T-helper 1 cell treated with Interleukin-12 subunit alpha and Interleukin-12 subunit beta and Interleukin-4 antibody, amounts not matched to agents 30 μg/mL and 1 μg/mL, for 36 hours (primary cell): ENCODE results near the gene PRKCD.
A peak's percentile ranks its signal among the peaks of the same experiment; 100 is the strongest.

Experiments used
- H3K27ac Mint-ChIP-seq: one replicate; pipeline ENCODE4 v1.8.0; 2021; ENCODE audit warnings: mild to moderate bottlenecking, mixed read lengths
- H3K27me3 Mint-ChIP-seq: one replicate; pipeline ENCODE4 v1.8.0; 2021; ENCODE audit warnings: low read depth, mixed read lengths
- H3K36me3 Mint-ChIP-seq: one replicate; pipeline ENCODE4 v1.8.0; 2021; ENCODE audit warnings: low read depth, mixed read lengths
- H3K4me1 Mint-ChIP-seq: one replicate; pipeline ENCODE4 v1.8.0; 2021; ENCODE audit warnings: low read depth, mixed read lengths
- H3K4me3 Mint-ChIP-seq: one replicate; pipeline ENCODE4 v1.8.0; 2021; ENCODE audit warnings: mild to moderate bottlenecking, moderate library complexity, mixed read lengths
- H3K9me3 Mint-ChIP-seq: one replicate; pipeline ENCODE4 v1.8.0; 2021; ENCODE audit warnings: mixed read lengths

PRKCD gene

GRCh38 chr3:53157974-53158580 is 2.9 kb upstream of the PRKCD start:
- H3K36me3 Mint-ChIP-seq: no peaks in the 10 kb centered on the region
- no peaks in the 10 kb centered on the region for H3K9me3 Mint-ChIP-seq
- H3K27ac Mint-ChIP-seq: no peak overlapping the region
- H3K4me1 Mint-ChIP-seq: peaks cover 18% of the 10 kb centered on the region
- H3K4me3 Mint-ChIP-seq: no peak overlapping the region
- H3K27me3 Mint-ChIP-seq: peaks cover 56% of the 10 kb centered on the region

GRCh38 chr3:53158765-53159155 is 2.2 kb upstream of the PRKCD start:
- Mint-ChIP-seq H3K9me3 (no peaks in the 10 kb centered on the region), H3K4me3 (no peak overlapping the region), H3K27me3 (peaks cover 49% of the 10 kb centered on the region), H3K36me3 (no peaks in the 10 kb centered on the region), H3K4me1 (peaks cover 22% of the 10 kb centered on the region), H3K27ac (no peak overlapping the region)

DNA sequence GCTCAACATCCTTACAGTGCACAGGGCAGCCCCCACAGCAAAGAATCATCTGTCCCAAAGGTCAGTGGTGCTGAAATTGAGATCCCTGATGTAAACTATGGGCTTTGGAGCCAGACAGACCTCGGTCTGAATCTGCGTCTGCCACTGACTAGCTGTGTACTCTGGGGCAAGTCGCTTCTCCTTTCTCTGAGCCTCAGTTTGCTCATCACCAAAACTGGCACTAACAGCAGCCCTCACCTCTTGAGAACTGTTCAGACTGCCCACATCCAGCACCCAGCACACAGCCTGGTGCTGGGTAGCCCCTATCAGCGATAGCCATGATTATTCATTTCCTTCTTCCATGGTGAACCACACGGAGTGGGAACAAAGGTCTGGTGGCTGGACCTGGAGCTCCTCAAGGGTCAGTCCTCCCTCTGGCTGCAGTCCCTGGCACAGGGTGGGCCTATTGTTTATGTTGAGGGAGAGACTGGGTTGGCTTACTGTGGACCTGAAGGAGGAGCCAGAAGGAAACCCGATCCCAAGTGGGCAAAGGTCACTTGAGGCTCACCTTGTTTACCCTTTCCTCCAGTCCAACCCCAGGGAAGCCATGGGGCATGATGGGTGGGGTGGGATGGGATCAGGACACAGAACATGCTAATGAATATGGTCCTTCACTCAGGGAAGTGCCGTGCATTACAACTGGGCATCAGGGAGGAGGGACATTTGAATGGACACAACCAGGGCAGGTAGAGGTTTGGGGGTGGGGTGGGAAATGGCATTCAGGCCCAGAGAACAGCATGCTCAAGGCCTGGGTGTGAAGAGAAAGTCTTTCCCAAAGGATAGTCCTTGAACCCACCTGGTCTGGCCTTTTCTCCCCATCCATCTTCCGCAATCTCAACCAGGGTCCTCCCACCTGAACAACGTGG is 1.6 kb upstream of the PRKCD start:
- H3K4me1 Mint-ChIP-seq: peaks cover 22% of the 10 kb centered on the region

DNA sequence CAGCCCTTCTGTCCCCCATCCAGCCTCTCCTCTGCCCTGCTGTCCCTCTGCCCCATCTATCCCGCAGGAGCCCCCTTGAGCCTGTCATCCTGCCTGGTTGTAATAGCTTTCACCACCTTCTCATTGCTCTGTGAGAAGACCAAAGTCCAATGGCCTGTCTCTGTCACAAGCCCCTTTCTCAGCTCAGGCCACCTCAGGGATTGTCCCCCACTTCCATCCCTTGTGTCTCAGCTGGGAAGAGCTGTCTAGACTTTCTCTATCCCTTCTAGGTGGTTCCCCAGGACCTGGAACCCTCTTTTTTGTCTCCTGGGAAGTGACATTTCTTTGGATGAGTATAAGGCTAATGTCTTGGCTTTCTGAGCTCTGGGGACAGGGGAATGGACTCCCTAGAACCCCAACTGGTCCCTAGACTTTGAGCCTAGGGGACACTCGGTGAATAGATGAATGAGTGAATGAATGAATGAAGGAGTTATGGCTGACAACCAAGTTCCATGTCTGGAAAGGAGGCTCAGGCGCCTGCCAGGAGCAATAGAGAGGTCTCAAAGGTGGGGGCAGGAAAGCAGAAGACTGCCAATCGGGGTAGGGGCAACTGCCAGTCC is 849 bp upstream of the PRKCD start:
- Mint-ChIP-seq H3K4me1 (peaks cover 22% of the 10 kb centered on the region), H3K27ac (peak overlapping the region; percentile 73), H3K4me3 (peak overlapping the region; percentile 92), H3K27me3 (peaks cover 43% of the 10 kb centered on the region), H3K36me3 (no peaks in the 10 kb centered on the region), H3K9me3 (no peaks in the 10 kb centered on the region)

More for the DNA sequence above, 1.6 kb upstream of the PRKCD start:
- no peaks in the 10 kb centered on the region for H3K9me3 Mint-ChIP-seq
- peaks cover 46% of the 10 kb centered on the region for H3K27me3 Mint-ChIP-seq
- H3K4me3 Mint-ChIP-seq: no peak overlapping the region
- H3K36me3 Mint-ChIP-seq: no peaks in the 10 kb centered on the region
- H3K27ac Mint-ChIP-seq: no peak overlapping the region

GRCh38 chr3:53161450-53161819 is 426 bp downstream of the PRKCD start:
- peaks cover 24% of the 10 kb centered on the region for H3K4me1 Mint-ChIP-seq
- no peaks in the 10 kb centered on the region for H3K9me3 Mint-ChIP-seq
- no peaks in the 10 kb centered on the region for H3K36me3 Mint-ChIP-seq
- H3K27ac Mint-ChIP-seq: peak overlapping the region; percentile 88
- H3K4me3 Mint-ChIP-seq: peak overlapping the region; percentile 89
- H3K27me3 Mint-ChIP-seq: peaks cover 33% of the 10 kb centered on the region

DNA sequence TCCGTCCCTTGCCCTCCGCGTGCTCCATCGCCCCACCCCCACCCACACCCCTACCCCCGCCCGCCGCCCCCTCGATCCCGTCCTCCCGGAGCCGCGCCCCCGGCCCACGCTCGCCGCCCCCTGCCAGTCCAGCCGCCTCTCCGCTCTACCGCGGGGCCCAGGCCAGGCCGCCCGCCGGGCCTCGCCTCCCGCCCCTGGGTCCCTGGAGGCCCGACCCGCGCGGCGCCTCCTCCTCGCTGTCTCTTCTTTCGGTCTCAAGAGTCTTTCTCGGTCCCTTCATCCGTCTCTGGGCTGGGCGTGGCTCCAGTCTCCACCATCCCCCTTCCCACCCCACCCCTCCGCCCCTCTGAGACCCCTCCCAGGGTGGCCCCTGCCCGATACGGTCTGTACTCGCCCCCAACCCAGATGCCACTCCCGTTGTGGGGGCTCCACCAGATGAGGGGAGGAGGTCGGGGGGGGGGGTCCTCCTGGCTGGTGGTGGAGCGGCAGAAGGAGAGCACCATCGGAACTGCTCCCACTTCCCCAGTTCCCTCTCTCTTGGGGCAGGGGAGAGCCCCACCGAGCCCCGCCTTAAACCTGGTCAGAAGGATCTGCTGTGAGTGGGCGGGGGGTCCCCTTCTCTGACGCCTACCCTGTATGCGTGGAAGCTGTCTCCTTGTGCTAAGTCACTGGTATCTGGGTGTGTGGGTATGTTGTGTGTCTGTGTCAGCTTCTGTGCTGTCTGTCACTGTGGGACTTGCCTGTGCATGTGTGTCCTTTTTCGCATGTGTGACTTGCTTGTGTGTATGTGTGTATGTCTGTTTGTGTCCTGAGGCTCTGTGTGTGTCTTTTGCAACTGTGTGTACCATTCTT is 1.0 kb downstream of the PRKCD start:
- Mint-ChIP-seq H3K27me3 (peaks cover 29% of the 10 kb centered on the region), H3K9me3 (no peaks in the 10 kb centered on the region), H3K36me3 (no peaks in the 10 kb centered on the region), H3K27ac (peak overlapping the region; percentile 88), H3K4me1 (peaks cover 24% of the 10 kb centered on the region), H3K4me3 (peak overlapping the region; percentile 89)

- Mint-ChIP-seq H3K36me3 (no peaks in the 10 kb centered on the region), H3K27ac (peak overlapping the region; percentile 47), H3K4me3 (peak overlapping the region; percentile 89), H3K27me3 (peaks cover 21% of the 10 kb centered on the region), H3K4me1 (peaks cover 24% of the 10 kb centered on the region), H3K9me3 (no peaks in the 10 kb centered on the region)
Observed at GRCh38 chr3:53162672-53163443, 1.8 kb downstream of the PRKCD start.

DNA sequence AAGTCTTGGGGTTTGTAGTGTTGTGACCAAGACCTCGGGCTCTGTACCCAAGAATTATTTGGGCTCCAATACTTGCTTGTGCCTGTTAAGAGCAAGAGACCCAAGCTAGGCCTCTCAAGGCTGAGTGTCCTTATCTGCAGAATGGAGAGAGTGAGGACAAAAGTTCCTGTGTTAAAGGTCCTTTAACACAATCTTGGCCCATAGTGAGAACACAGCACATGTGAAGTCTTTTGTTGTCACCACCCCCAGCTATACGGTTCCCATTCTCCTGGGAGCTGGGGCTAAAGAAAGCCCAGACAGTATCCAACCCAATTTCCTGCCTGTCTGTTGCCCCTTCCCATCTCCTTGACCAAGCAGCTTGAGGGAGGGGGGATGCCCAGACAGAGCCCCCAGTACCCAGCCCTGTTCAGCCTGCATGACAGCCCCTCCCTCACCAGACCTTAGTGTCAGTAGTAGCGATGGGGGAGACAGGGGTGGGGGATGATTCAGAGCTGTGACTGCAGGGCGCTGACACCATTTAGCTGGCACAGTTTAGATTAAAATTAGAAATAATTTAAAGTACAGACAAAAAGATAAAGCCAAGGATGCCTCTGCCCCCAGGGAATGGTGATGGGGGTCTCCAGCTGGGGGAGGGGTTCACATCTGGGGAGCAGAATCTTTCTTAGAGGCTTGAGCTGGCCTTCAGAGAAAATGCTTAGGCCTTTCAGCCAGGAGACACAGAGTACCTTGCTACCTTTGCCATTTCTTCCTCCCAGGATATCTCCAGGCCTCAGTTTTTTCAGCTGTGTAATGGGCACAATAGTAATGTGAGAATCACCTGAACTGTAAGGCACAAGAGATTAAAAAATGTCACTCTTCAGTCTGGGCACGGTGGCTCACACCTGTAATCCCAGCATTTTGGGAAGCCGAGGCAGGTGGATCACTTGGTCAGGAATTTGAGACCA is 2.7 kb downstream of the PRKCD start:
- Mint-ChIP-seq H3K4me1 (peaks cover 30% of the 10 kb centered on the region), H3K36me3 (no peaks in the 10 kb centered on the region), H3K27ac (peak overlapping the region; percentile 47), H3K4me3 (peak overlapping the region; percentile 89), H3K27me3 (peaks cover 12% of the 10 kb centered on the region), H3K9me3 (no peaks in the 10 kb centered on the region)

DNA sequence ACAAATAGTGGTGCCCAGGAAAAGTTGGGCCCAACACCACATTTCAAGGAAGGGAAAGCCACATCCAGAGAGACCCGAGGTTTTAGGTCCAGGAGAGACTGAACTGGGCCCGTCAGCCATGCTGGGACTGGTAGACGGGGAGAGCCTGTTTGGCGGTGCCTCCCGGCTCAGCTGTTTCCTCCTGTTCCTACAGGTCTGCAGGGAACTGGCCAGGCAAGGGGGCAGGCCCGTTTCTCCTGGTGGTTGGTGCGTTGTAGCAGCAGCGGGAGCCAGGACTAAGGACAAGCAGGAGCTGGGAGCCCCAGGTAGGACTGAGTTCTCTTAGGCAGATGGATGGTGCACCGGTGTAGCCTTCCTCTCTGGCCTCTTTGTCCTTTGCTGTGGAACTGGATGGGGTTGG is 3.9 kb downstream of the PRKCD start:
- peaks cover 6% of the 10 kb centered on the region for H3K27me3 Mint-ChIP-seq
- no peaks in the 10 kb centered on the region for H3K36me3 Mint-ChIP-seq
- H3K27ac Mint-ChIP-seq: no peak overlapping the region
- peaks cover 39% of the 10 kb centered on the region for H3K4me1 Mint-ChIP-seq
- no peak overlapping the region for H3K4me3 Mint-ChIP-seq
- H3K9me3 Mint-ChIP-seq: no peaks in the 10 kb centered on the region

- Mint-ChIP-seq H3K4me3 (no peak overlapping the region), H3K9me3 (no peaks in the 10 kb centered on the region), H3K27me3 (no peaks in the 10 kb centered on the region), H3K36me3 (peaks cover 1% of the 10 kb centered on the region), H3K4me1 (peaks cover 43% of the 10 kb centered on the region), H3K27ac (no peak overlapping the region)
Observed at GRCh38 chr3:53166206-53166605, 5.2 kb downstream of the PRKCD start.

DNA sequence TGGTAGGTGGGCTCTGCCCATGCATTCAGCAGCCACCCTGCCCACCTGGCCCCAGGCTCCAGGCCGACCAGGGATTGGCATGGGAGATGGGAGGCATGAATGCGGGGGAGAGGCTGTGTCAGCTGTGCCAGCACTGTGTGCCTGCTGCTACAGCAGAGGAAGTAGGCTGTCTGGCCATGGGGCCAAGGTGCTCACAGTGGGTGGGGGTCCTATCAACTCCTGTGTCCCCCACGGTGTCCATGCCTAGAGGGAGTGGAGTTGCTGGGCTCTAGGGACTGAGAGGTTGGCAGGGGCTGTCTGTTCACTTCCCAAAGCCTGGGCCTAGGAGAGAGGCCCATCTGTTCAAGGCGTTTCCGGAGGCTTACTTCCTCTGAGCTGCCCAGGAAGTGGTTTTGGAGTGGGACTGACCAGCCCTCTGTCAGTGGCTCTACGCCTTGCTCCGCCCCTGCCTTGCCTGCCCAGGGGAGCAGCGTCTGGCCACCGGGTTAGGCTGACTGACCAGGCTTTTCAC is 5.8 kb downstream of the PRKCD start:
- H3K27ac Mint-ChIP-seq: no peak overlapping the region
- no peak overlapping the region for H3K4me3 Mint-ChIP-seq
- peaks cover 1% of the 10 kb centered on the region for H3K36me3 Mint-ChIP-seq
- H3K9me3 Mint-ChIP-seq: no peaks in the 10 kb centered on the region
- peaks cover 48% of the 10 kb centered on the region for H3K4me1 Mint-ChIP-seq
- no peaks in the 10 kb centered on the region for H3K27me3 Mint-ChIP-seq

DNA sequence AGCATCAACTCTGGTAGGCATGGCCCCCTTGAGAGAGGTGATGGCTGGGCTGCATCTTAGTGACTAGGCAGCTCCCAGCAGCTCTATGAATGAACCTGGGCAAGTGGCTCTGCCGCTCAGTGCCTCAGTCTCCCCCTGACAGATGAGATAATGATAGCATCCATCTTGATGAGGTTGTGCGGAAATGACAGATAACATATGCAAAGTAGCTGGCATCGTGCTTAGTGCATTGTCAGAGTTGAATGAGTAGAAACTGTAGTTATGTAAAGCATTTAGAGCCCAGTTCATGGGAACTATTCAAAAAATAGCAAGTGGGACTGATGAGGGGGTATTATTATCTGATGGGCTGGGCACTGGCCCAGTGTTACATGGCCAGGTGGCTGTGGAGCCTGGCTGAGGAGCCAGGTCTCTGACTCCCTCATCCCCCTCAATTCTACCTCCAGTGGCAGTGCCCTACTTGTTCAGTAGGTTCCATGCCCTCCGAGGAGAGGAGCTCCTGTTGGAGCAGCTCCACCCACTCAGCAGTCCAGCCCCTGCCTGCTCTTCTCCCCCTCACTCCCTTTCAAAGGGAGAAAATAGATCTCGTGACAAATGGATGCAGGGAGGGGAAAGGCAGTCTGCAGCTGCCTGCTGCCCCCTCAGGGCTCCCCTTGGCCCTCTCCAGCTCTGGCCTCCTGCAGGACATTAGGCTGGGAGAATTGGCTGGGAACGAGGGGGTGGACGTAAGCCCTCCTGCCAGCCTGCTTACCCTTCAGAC is 6.6 kb downstream of the PRKCD start:
- Mint-ChIP-seq H3K27ac (no peak overlapping the region), H3K4me1 (peaks cover 48% of the 10 kb centered on the region), H3K4me3 (no peak overlapping the region), H3K36me3 (peaks cover 1% of the 10 kb centered on the region), H3K9me3 (no peaks in the 10 kb centered on the region), H3K27me3 (no peaks in the 10 kb centered on the region)
